ENCODE results near the gene PTPRE.
A peak's percentile ranks its signal among the peaks of the same experiment; 100 is the strongest.

The PTPRE gene

DNA sequence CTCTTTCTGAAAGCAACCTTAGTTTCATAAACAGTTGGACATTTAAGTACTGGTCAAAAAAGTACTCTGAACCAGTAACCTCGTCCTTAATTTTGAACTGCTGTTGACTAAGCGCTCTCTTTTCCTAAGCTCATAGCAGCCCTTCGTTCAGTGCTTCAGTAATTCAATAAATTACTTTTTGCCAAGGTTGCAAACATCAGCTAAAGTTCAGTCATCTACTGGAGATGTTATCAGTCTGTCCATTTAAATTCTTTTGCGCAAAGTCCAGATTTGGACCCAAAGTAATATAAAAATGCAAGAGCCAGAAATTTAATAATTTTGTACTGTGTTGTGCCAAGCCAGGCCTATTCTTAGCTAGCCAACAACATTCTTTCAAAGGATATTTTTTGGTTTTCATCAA is 8.4 kb downstream of the PTPRE start:
- Histone ChIP-seq H3K27me3 (replicated peaks) (no peaks in the 10 kb centered on the region), H3K36me3 (replicated peaks) (no peaks in the 10 kb centered on the region), H3K27ac (no peak overlapping the region), H3K4me3 (ENCODE audit: low read depth, low read length) (no peak overlapping the region)
- TF ChIP-seq, protein P1, sequence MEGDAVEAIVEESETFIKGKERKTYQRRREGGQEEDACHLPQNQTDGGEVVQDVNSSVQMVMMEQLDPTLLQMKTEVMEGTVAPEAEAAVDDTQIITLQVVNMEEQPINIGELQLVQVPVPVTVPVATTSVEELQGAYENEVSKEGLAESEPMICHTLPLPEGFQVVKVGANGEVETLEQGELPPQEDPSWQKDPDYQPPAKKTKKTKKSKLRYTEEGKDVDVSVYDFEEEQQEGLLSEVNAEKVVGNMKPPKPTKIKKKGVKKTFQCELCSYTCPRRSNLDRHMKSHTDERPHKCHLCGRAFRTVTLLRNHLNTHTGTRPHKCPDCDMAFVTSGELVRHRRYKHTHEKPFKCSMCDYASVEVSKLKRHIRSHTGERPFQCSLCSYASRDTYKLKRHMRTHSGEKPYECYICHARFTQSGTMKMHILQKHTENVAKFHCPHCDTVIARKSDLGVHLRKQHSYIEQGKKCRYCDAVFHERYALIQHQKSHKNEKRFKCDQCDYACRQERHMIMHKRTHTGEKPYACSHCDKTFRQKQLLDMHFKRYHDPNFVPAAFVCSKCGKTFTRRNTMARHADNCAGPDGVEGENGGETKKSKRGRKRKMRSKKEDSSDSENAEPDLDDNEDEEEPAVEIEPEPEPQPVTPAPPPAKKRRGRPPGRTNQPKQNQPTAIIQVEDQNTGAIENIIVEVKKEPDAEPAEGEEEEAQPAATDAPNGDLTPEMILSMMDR (IDR thresholded peaks at IDR 0.05; ENCODE audit: low read depth, low read length, missing control alignments), result no peak
- in situ Hi-C loops (cut with HindIII; ENCODE audit: low pct_ligation_motif_present, low sequenced_read_pairs), result no loop called here
- DNase-seq, result no peak

DNA sequence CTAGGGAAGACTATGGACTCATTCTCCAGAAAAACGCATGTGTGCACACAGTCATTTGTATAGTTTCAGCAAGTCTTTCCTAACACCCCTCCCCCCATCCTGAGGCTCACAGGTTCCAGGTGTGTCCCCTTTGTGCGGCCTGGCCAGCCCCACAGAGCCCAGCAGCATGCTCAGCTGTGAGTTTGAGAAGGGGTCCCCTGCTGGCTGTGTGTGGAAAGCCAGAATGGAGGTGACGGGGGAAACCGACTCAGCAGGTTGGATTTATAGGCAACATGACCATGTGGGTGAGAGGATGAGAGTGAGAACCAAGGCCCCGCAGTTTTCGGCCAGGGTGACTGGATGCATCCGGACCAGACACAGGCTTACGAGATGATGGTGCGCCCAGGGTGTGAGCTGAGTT is 9.9 kb downstream of the PTPRE start:
- DNase-seq, result no peak
- TF ChIP-seq, protein P1 (IDR thresholded peaks at IDR 0.05; ENCODE audit: low read depth, low read length, missing control alignments), result peak; percentile 27
- Histone ChIP-seq H3K36me3 (replicated peaks) (no peaks in the 10 kb centered on the region), H3K4me3 (ENCODE audit: low read depth, low read length) (no peak overlapping the region), H3K27ac (no peak overlapping the region), H3K27me3 (replicated peaks) (no peaks in the 10 kb centered on the region)
- in situ Hi-C loops (cut with HindIII; ENCODE audit: low pct_ligation_motif_present, low sequenced_read_pairs), result no loop called here

DNA sequence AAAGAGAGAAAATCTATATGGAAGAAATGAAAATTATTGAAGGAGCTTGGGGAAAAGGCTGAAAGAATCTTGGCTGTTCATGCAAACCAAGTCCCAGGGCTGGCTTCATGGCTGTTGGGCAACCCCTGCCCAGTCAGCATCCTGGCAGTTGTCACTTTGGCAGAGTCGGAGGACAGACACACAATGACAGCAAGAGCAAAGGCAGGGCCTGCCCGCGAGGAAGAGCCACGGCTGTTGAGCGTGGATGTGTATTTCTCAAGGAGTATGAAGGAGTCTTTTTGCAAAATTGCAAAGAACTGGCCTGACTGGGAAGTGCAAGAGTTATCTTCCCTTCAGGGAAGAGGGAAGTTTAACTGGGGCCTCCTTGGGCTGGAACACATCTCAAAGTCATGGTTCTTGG is 11.7 kb downstream of the PTPRE start:
- in situ Hi-C loops (cut with HindIII; ENCODE audit: low pct_ligation_motif_present, low sequenced_read_pairs), result no loop called here
- Histone ChIP-seq H3K36me3 (replicated peaks) (no peaks in the 10 kb centered on the region), H3K27me3 (replicated peaks) (no peaks in the 10 kb centered on the region), H3K27ac (peak overlapping the region; percentile 89), H3K4me3 (ENCODE audit: low read depth, low read length) (no peak overlapping the region)
- TF ChIP-seq, protein P1 (IDR thresholded peaks at IDR 0.05; ENCODE audit: low read depth, low read length, missing control alignments), result no peak
- DNase-seq, result no peak

DNA sequence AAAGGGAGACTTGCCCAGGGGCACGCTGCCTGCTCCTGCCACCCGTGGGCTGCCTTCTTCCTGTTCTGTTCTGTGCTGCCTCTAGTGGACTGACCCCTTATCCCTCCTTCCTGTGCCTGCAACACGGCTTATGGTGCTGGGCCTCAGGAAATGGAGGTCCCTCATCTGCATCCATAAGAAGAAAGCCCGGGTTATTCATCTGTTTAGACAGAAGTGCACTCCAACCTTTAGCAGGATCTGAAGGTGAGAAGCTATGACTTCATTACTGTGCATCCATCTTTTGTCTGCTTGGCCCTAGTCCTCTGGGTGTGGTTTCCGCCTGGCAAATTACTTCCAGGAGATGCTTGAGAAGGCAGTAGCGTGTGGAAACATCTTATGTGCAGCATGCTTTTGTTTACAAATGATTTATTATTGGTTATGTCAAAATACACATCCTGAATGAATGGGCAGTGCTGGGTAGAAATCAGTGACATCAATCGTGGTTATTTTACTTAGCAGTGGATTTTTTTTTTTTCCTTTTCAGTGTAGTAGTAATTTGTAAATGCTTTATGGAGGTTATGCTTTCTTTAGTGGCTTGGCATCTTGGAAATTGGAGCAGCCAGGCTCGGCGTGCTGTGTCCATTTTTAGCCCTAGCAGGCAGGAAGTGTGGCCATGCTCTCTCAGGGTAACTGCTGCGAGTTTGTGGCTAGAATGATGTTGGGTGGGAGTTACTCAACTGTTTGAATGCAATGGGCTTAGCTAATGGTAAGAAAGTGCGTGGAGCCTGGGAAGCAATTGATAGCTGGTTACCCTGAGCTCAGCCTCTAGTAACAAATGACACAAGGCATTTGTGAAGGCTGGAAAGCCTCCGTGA is 12.7 kb downstream of the PTPRE start:
- Histone ChIP-seq H3K27me3 (replicated peaks) (no peaks in the 10 kb centered on the region), H3K36me3 (replicated peaks) (no peaks in the 10 kb centered on the region), H3K4me3 (ENCODE audit: low read depth, low read length) (no peak overlapping the region), H3K27ac (peak overlapping the region; percentile 89)
- in situ Hi-C loops (cut with HindIII; ENCODE audit: low pct_ligation_motif_present, low sequenced_read_pairs), result no loop called here
- peak; percentile 75 for DNase-seq
- TF ChIP-seq, protein P1 (IDR thresholded peaks at IDR 0.05; ENCODE audit: low read depth, low read length, missing control alignments), result peak; percentile 73

DNA sequence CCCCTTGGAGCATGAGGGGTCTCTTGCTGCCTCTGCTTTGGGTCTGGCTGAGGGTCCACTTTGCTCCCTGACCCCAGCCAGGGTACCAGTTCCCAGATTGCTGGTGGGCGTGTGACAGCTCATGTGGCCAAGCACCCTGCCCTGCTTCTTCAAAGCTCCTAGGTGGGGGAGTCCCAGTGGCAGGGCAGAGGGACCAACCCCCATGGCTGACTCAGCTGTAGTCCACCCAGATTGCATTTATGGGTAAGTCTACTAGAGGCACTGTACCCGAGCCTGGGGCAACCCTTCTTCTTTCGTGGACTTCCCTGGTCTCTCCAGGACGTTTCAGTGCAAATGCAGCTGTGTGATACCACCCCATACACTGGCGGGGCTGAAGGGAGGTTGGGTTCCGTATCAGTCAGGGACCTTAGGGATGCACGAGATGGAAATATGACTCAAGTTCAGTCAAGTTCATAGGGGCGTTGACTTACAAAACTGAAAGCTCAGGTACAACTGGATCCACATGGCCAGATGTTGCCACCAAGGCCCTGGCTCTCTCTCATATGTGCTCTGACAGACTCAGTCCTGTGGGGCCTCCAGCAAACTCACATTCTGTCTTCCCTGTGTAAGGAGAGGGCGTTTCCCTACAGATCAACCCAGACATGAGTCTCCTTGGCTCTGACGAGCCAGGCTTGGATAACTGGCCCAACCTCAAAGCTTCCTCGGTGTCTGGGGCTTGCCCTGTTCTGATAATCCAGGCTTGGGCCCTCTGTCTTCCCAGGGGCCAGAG is 13.6 kb downstream of the PTPRE start:
- peak overlapping the region; percentile 89 for H3K27ac ChIP-seq
- no peaks in the 10 kb centered on the region for H3K36me3 ChIP-seq (replicated peaks)
- TF ChIP-seq, protein P1 (IDR thresholded peaks at IDR 0.05; ENCODE audit: low read depth, low read length, missing control alignments), result no peak
- DNase-seq, result no peak
- H3K27me3 ChIP-seq (replicated peaks), result no peaks in the 10 kb centered on the region
- H3K4me3 ChIP-seq (ENCODE audit: low read depth, low read length), result no peak overlapping the region
- in situ Hi-C loops (cut with HindIII; ENCODE audit: low pct_ligation_motif_present, low sequenced_read_pairs), result no loop called here

Measured in brain microvascular endothelial cell (primary cell).